Ishikawa (cell line): ENCODE data around the gene LMAN2.

Experiments used
- CEBPB ChIP-seq: IDR thresholded peaks from 2 replicates; pipeline ENCODE4 v1.6.1; 2012
- CREB1 ChIP-seq: IDR thresholded peaks from 2 replicates; pipeline ENCODE4 v1.6.1; 2012; ENCODE audit warnings: low read depth
- EGR1 ChIP-seq: IDR thresholded peaks from 2 replicates; pipeline ENCODE4 v1.6.1; 2012
- EP300 ChIP-seq: IDR thresholded peaks from 2 replicates; pipeline ENCODE4 v1.6.1; 2012; ENCODE audit warnings: borderline replicate concordance
- FOXM1 ChIP-seq: IDR thresholded peaks from 2 replicates; pipeline ENCODE4 v1.6.1; 2012; ENCODE audit warnings: low read depth, borderline replicate concordance
- MAX ChIP-seq: IDR thresholded peaks from 2 replicates; pipeline ENCODE4 v1.6.1; 2012
- NFIC ChIP-seq: IDR thresholded peaks from 2 replicates; pipeline ENCODE4 v1.6.1; 2012
- RAD21 ChIP-seq: IDR thresholded peaks from 2 replicates; pipeline ENCODE4 v1.6.1; 2012; ENCODE audit warnings: low read depth
- REST ChIP-seq: IDR thresholded peaks from 2 replicates; pipeline ENCODE4 v1.6.1; 2012; ENCODE audit warnings: low read depth, mild to moderate bottlenecking
- TAF1 ChIP-seq: IDR thresholded peaks from 2 replicates; pipeline ENCODE4 v1.6.1; 2012; ENCODE audit warnings: low read depth, mild to moderate bottlenecking
- TCF12 ChIP-seq: IDR thresholded peaks from 2 replicates; pipeline ENCODE4 v1.6.1; 2012; ENCODE audit warnings: low read depth
- TEAD4 ChIP-seq: IDR thresholded peaks from 2 replicates; pipeline ENCODE4 v1.6.1; 2012
- USF1 ChIP-seq: IDR thresholded peaks from 2 replicates; pipeline ENCODE4 v1.6.1; 2012
- YY1 ChIP-seq: IDR thresholded peaks from 2 replicates; pipeline ENCODE4 v1.6.1; 2012; ENCODE audit warnings: low read depth
- ZBTB7A ChIP-seq: IDR thresholded peaks from 2 replicates; pipeline ENCODE4 v1.6.1; 2012; ENCODE audit warnings: low read depth

LMAN2 gene

GRCh38 chr5:177354256-177354655 is 2.8 kb upstream of the LMAN2 start:
- TF ChIP-seq REST (no peak), EGR1 (no peak), TEAD4 (no peak), MAX (no peak), TCF12 (no peak), NFIC (no peak), CREB1 (no peak), RAD21 (no peak), TAF1 (no peak), ZBTB7A (no peak), YY1 (no peak)

GRCh38 chr5:177353093-177353492 is 1.6 kb upstream of the LMAN2 start:
- TF ChIP-seq EP300 (no peak), FOXM1 (no peak), RAD21 (no peak), ZBTB7A (no peak), CEBPB (no peak), REST (no peak), NFIC (no peak), TCF12 (no peak)

GRCh38 chr5:177350776-177351391 is 584 bp downstream of the LMAN2 start:
- no peak for TF ChIP-seq NFIC
- no peak for TF ChIP-seq EP300
- TF ChIP-seq CREB1, result no peak
- no peak for TF ChIP-seq REST
- no peak for TF ChIP-seq TEAD4

GRCh38 chr5:177349762-177350161 is 1.7 kb downstream of the LMAN2 start:
- TF ChIP-seq USF1 (no peak), CEBPB (no peak), NFIC (no peak), MAX (no peak), TCF12 (no peak), RAD21 (no peak), ZBTB7A (no peak), EGR1 (no peak), TEAD4 (no peak), EP300 (no peak), CREB1 (no peak)

- TF ChIP-seq CEBPB (no peak), REST (no peak)
Measured at GRCh38 chr5:177349362-177349647, 2.2 kb downstream of the LMAN2 start.
